Mesenchymal stem cell (in vitro differentiated cells and primary cell): ENCODE measurements around the gene APOC4.

Experiments
- DNase-seq: peaks from one replicate; pipeline ENCODE4 v3.0.0-alpha.2; 2013
- H2AFZ ChIP-seq: one replicate; pipeline ENCODE4 v1.6.1; 2013; ENCODE audit warnings: low read depth, mild to moderate bottlenecking, control low read depth, inconsistent platforms, low read length, moderate library complexity
- H2AK5ac ChIP-seq: 2 replicates; pipeline ENCODE4 v1.6.1; 2013; ENCODE audit warnings: low read length, moderate library complexity, mild to moderate bottlenecking, inconsistent platforms; ENCODE audit not compliant: severe bottlenecking
- H2BK120ac ChIP-seq: one replicate; pipeline ENCODE4 v1.6.1; 2013; ENCODE audit warnings: low read depth, mild to moderate bottlenecking, inconsistent platforms, low read length, moderate library complexity
- H2BK12ac ChIP-seq, 2 experiments: one replicate each; pipeline ENCODE4 v1.6.1; 2013; ENCODE audit warnings: inconsistent platforms in 2 of 2, low read length in 2 of 2, mild to moderate bottlenecking in 2 of 2, moderate library complexity in 2 of 2, control low read depth in 1 of 2
- H2BK15ac ChIP-seq: one replicate; pipeline ENCODE4 v1.6.1; 2013; ENCODE audit warnings: mild to moderate bottlenecking, low read depth, inconsistent platforms; ENCODE audit not compliant: poor library complexity, severe bottlenecking
- H2BK5ac ChIP-seq: 2 replicates; pipeline ENCODE4 v1.6.1; 2013; ENCODE audit warnings: low read depth, mild to moderate bottlenecking, low read length, control low read depth, inconsistent platforms; ENCODE audit not compliant: poor library complexity, severe bottlenecking
- H3K14ac ChIP-seq, 2 experiments: one replicate each; pipeline ENCODE4 v1.6.1; 2013; ENCODE audit warnings: inconsistent platforms in 2 of 2, low read length in 2 of 2, control low read depth in 1 of 2, mild to moderate bottlenecking in 1 of 2, moderate library complexity in 1 of 2
- H3K18ac ChIP-seq, 2 experiments: one replicate each; pipeline ENCODE4 v1.6.1; 2013; ENCODE audit warnings: inconsistent platforms in 2 of 2, low read length in 2 of 2, control low read depth in 1 of 2, low read depth in 1 of 2, mild to moderate bottlenecking in 1 of 2
- H3K23ac ChIP-seq, 2 experiments: one replicate each; pipeline ENCODE4 v1.6.1; 2013; ENCODE audit warnings: inconsistent platforms in 2 of 2, low read length in 2 of 2, mild to moderate bottlenecking in 2 of 2, moderate library complexity in 2 of 2, control low read depth in 1 of 2
- H3K27ac ChIP-seq: 2 replicates; pipeline ENCODE4 v1.5.1; 2013; ENCODE audit warnings: mild to moderate bottlenecking, moderate library complexity, low read length, control low read depth, inconsistent platforms; ENCODE audit not compliant: poor library complexity, severe bottlenecking
- H3K27me3 ChIP-seq, 2 experiments: 2 replicates each; pipeline versions ENCODE4 v1.6.1 to v1.7.0; 2013; ENCODE audit warnings: low read length in 2 of 2, mild to moderate bottlenecking in 2 of 2, moderate library complexity in 2 of 2, control low read depth in 1 of 2, inconsistent platforms in 1 of 2; ENCODE audit not compliant: control insufficient read depth in 1 of 2, insufficient read depth in 1 of 2
- H3K36me3 ChIP-seq, 2 experiments: 2 replicates each; pipeline versions ENCODE4 v1.6.1 to v1.7.0; 2013; ENCODE audit warnings: low read length in 2 of 2, control low read depth in 1 of 2, inconsistent platforms in 1 of 2, low read depth in 1 of 2, mild to moderate bottlenecking in 1 of 2; ENCODE audit not compliant: insufficient read depth in 2 of 2, control insufficient read depth in 1 of 2
- H3K4ac ChIP-seq, 2 experiments: one replicate each; pipeline ENCODE4 v1.6.1; 2013; ENCODE audit warnings: inconsistent platforms in 2 of 2, low read length in 2 of 2, mild to moderate bottlenecking in 2 of 2, moderate library complexity in 2 of 2, control low read depth in 1 of 2, low read depth in 1 of 2
- H3K4me1 ChIP-seq: 2 replicates; pipeline ENCODE4 v1.6.1; 2013; ENCODE audit warnings: low read depth, low read length, control low read depth; ENCODE audit not compliant: control insufficient read depth, insufficient read depth
- H3K4me2 ChIP-seq: 2 replicates; pipeline ENCODE4 v1.6.1; 2013; ENCODE audit warnings: low read length, mild to moderate bottlenecking, inconsistent platforms; ENCODE audit not compliant: poor library complexity, severe bottlenecking
- H3K4me3 ChIP-seq, 2 experiments: 2 replicates each; pipeline versions ENCODE4 v1.5.1 to v1.7.0; 2013; ENCODE audit warnings: low read length in 2 of 2, mild to moderate bottlenecking in 2 of 2, control low read depth in 1 of 2, low read depth in 1 of 2; ENCODE audit not compliant: insufficient read depth in 1 of 2
- H3K79me1 ChIP-seq: replicated peaks from 2 replicates; pipeline ENCODE4 v1.6.1; 2013; ENCODE audit warnings: mild to moderate bottlenecking, control low read depth, low read length, inconsistent platforms; ENCODE audit not compliant: poor library complexity, severe bottlenecking
- H3K9ac ChIP-seq: 2 replicates; pipeline ENCODE4 v1.7.0; 2013; ENCODE audit warnings: mild to moderate bottlenecking, low read length, moderate library complexity
- H3K9me3 ChIP-seq: 2 replicates; pipeline ENCODE4 v1.7.0; 2013; ENCODE audit warnings: mild to moderate bottlenecking, low read length; ENCODE audit not compliant: control insufficient read depth
- H4K8ac ChIP-seq: one replicate; pipeline ENCODE4 v1.6.1; 2013; ENCODE audit warnings: inconsistent platforms, mild to moderate bottlenecking, low read length, moderate library complexity
- H4K91ac ChIP-seq: one replicate; pipeline ENCODE4 v1.6.1; 2013; ENCODE audit warnings: mild to moderate bottlenecking, low read length, inconsistent platforms
- WGBS: methylation state at CpG from one replicate; pipeline ENCODE4 v1.1.7; 2013; ENCODE audit warnings: mixed read lengths; 5-methylcytosine and 5-hydroxymethylcytosine counted together

The APOC4 gene

DNA sequence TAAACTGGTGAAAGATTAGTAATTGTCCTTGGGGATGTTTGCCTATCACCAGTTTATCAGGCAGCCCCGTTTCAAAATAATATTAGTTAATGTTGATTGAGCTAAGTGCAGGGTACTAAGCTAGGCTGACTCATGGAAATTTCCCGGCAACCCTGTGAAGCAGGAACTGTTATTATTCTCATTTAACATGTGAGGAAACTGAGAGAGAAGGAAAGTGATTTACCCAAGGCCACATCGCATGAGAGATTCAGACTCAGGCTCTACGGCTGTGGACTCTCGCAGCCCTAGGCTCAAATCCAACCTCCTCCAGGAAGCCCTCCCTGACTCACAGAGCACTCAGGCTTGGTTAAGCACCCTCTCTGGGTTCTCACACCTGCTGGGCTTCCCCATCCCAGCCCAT lies 32.8 kb downstream of the APOC4 start:
- H2BK120ac ChIP-seq = no peak overlapping the region
- no peak overlapping the region for H2AK5ac ChIP-seq
- H3K4ac ChIP-seq = no peak overlapping the region
- H3K18ac ChIP-seq = no peak overlapping the region
- no peak overlapping the region for H4K91ac ChIP-seq
- no peaks in the 10 kb centered on the region for H3K9me3 ChIP-seq
- no peak overlapping the region for H2BK12ac ChIP-seq
- no peak overlapping the region for H4K8ac ChIP-seq
- no peak overlapping the region for H2BK15ac ChIP-seq
- no peak overlapping the region for H2BK5ac ChIP-seq
- no peak overlapping the region for H3K4me3 ChIP-seq
- DNase-seq = no peak
- no peak overlapping the region for H3K27ac ChIP-seq
- H2AFZ ChIP-seq = no peak overlapping the region
- H3K9ac ChIP-seq = no peak overlapping the region
- H3K23ac ChIP-seq = no peak overlapping the region
- no peak overlapping the region for H3K14ac ChIP-seq
- peaks cover 29% of the 10 kb centered on the region for H3K79me1 ChIP-seq
- no peaks in the 10 kb centered on the region for H3K27me3 ChIP-seq
- H3K4me2 ChIP-seq = no peak overlapping the region
- WGBS = 96% methylated on average over 5 of the region's 5 CpGs
- peaks cover 66 to 77% of the 10 kb centered on the region in 2 experiments for H3K36me3 ChIP-seq
- no peaks in the 10 kb centered on the region for H3K4me1 ChIP-seq

GRCh38 chr19:44975444-44975843 lies 33.4 kb downstream of the APOC4 start:
- no peak overlapping the region for H3K4me3 ChIP-seq
- no peak overlapping the region for H3K14ac ChIP-seq
- H4K91ac ChIP-seq = no peak overlapping the region
- no peak overlapping the region for H2AFZ ChIP-seq
- H3K18ac ChIP-seq = no peak overlapping the region
- H3K4ac ChIP-seq = no peak overlapping the region
- H3K4me2 ChIP-seq = no peak overlapping the region
- H2BK15ac ChIP-seq = no peak overlapping the region
- H3K9me3 ChIP-seq = no peaks in the 10 kb centered on the region
- DNase-seq = no peak
- H2AK5ac ChIP-seq = no peak overlapping the region
- H3K27me3 ChIP-seq = no peaks in the 10 kb centered on the region
- H2BK12ac ChIP-seq = no peak overlapping the region
- no peak overlapping the region for H3K23ac ChIP-seq
- WGBS = 100% methylated on average over 2 of the region's 4 CpGs
- H3K36me3 ChIP-seq = peaks cover 67 to 76% of the 10 kb centered on the region in 2 experiments
- H3K4me1 ChIP-seq = no peaks in the 10 kb centered on the region
- no peak overlapping the region for H3K9ac ChIP-seq
- H4K8ac ChIP-seq = no peak overlapping the region
- no peak overlapping the region for H3K27ac ChIP-seq
- no peak overlapping the region for H2BK120ac ChIP-seq
- H3K79me1 ChIP-seq = peaks cover 26% of the 10 kb centered on the region
- H2BK5ac ChIP-seq = no peak overlapping the region

DNA sequence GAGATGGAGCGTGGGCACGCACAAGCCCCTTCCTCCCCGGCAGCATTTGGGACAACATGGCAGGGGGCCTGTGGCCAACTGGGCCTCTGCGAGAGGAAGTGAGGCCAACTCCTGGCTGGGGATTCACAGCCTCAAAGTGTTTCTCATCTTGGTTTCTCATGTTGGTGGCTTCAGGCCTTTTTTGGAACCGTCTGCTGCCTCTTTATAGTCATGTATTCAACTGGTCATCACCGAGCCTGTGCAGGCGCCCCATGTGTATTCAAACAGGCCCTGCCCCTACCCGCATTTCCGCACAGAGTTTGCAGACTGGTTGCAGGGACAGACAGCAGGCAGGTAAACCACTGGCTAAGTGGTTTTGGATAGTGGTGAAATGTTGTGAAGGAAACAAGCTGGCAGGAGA lies 42.0 kb downstream of the APOC4 start:
- WGBS = 96% methylated on average over 9 of the region's 9 CpGs

DNA sequence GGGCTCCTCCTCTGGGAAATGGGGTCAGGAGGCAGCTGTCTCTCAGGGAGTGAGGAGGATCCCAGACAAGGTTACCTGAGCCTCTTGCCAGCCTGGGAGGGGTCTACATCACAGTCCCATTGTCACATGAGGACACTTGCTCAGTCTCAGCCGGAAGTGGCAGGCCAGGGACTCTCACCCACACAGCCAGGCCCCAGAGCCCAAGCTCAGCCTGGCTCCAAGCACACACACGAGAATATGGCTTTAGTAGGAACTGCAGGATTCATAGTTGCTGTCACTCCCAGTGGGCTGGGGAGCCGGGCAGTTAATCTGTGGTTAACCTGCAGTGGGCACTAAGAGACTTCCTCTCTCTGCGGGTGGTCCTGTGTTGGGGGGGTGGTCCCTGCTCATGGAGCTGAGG lies 43.4 kb downstream of the APOC4 start:
- no peak overlapping the region for H3K4me2 ChIP-seq
- no peak overlapping the region for H4K91ac ChIP-seq
- no peak overlapping the region for H3K4me3 ChIP-seq
- no peak overlapping the region for H2BK15ac ChIP-seq
- H2AK5ac ChIP-seq = no peak overlapping the region
- H3K27me3 ChIP-seq = no peaks in the 10 kb centered on the region
- no peak overlapping the region for H4K8ac ChIP-seq
- WGBS = 95% methylated on average over 4 of the region's 4 CpGs
- peaks cover 77 to 86% of the 10 kb centered on the region in 2 experiments for H3K36me3 ChIP-seq
- H3K23ac ChIP-seq = no peak overlapping the region
- no peak overlapping the region for H3K4ac ChIP-seq
- H3K9ac ChIP-seq = no peak overlapping the region
- no peak overlapping the region for H2BK120ac ChIP-seq
- no peaks in the 10 kb centered on the region for H3K9me3 ChIP-seq
- no peak overlapping the region for H3K18ac ChIP-seq
- no peak overlapping the region for H2AFZ ChIP-seq
- peaks cover 13% of the 10 kb centered on the region for H3K79me1 ChIP-seq
- no peaks in the 10 kb centered on the region for H3K4me1 ChIP-seq
- no peak overlapping the region for H2BK5ac ChIP-seq
- DNase-seq = no peak
- H2BK12ac ChIP-seq = no peak overlapping the region
- H3K27ac ChIP-seq = no peak overlapping the region
- H3K14ac ChIP-seq = no peak overlapping the region

More for the DNA sequence above, 42.0 kb downstream of the APOC4 start:
- Histone ChIP-seq H3K9me3 (no peaks in the 10 kb centered on the region), H3K4me2 (no peak overlapping the region), H2BK120ac (no peak overlapping the region), H3K79me1 (peaks cover 12% of the 10 kb centered on the region), H3K27me3 (no peaks in the 10 kb centered on the region), H2BK12ac (no peak overlapping the region), H3K27ac (no peak overlapping the region), H2BK5ac (no peak overlapping the region), H3K36me3 (peaks cover 77 to 80% of the 10 kb centered on the region in 2 experiments), H2AFZ (no peak overlapping the region), H4K8ac (no peak overlapping the region), H4K91ac (no peak overlapping the region), H2BK15ac (no peak overlapping the region), H3K4me1 (no peaks in the 10 kb centered on the region), H3K4me3 (no peak overlapping the region), H3K23ac (no peak overlapping the region), H2AK5ac (no peak overlapping the region), H3K18ac (no peak overlapping the region), H3K14ac (no peak overlapping the region), H3K9ac (no peak overlapping the region), H3K4ac (no peak overlapping the region)
- no peak for DNase-seq
